Lower lobe of right lung (tissue), 2 donors: ENCODE results near the gene XDH. TPM values are rescaled to one million over a fixed set of nuclear protein-coding genes. Genes with fewer than 3 reads are reported as not detected.

Experiments used
- ATAC-seq, 2 donors: fragments of 200-7000 bp; cut with Tn5 transposase; one replicate each; pipeline ENCODE4 v1.9.1; 2020 to 2022; ENCODE audit warnings: mild to moderate bottlenecking in 2 of 2, moderate library complexity in 2 of 2
- DNase-seq: peaks from one replicate; pipeline ENCODE4 v3.0.0-alpha.2; 2020
- H3K27ac ChIP-seq: fragments of 200-600 bp; one replicate; pipeline ENCODE4 v1.8.0; 2022
- H3K27me3 ChIP-seq: fragments of 200-600 bp; one replicate; pipeline ENCODE4 v1.8.0; 2022; ENCODE audit warnings: low read depth
- H3K36me3 ChIP-seq: fragments of 200-600 bp; one replicate; pipeline ENCODE4 v1.8.0; 2022; ENCODE audit warnings: mild to moderate bottlenecking
- H3K4me1 ChIP-seq: fragments of 200-600 bp; one replicate; pipeline ENCODE4 v1.8.0; 2022
- H3K4me3 ChIP-seq: fragments of 200-600 bp; one replicate; pipeline ENCODE4 v1.8.0; 2022; ENCODE audit warnings: mild to moderate bottlenecking
- H3K9me3 ChIP-seq: fragments of 200-600 bp; one replicate; pipeline ENCODE4 v1.8.0; 2022
- CTCF ChIP-seq: fragments of 200-600 bp; IDR thresholded peaks from one replicate; pipeline ENCODE4 v1.8.0; 2022; ENCODE audit warnings: antibody characterized with exemption, mild to moderate bottlenecking
- intact Hi-C: fragments of 100-400 bp; cut with DNase I; formaldehyde crosslinking; loops from one replicate; pipeline ENCODE4 v1.11.0; 2022
- total RNA-seq: library from RNA; stranded (reverse); fragmentation: NEBNext Ultra II Directional; extraction: Animal tissue kit (Norgen Biotek cat#: 25700); gene quantifications from one replicate; pipeline ENCODE4 v1.2.1, GENCODE V29; 2021
- donor health status: DM: no; HTN: yes; CAD: no; lungs with severe emphysema.

The XDH gene
- total RNA-seq, 1 donor from 2014 or later = 0.27 TPM

- intact Hi-C loops = no loop called here
- DNase-seq (no peak), ATAC-seq (no peak)
- H3K4me3 ChIP-seq = no peak overlapping the region
- H3K27ac ChIP-seq = no peak overlapping the region
- H3K4me1 ChIP-seq = no peaks in the 10 kb centered on the region
- H3K36me3 ChIP-seq = no peaks in the 10 kb centered on the region
- H3K9me3 ChIP-seq = no peaks in the 10 kb centered on the region
- no peak for TF ChIP-seq CTCF
- no peaks in the 10 kb centered on the region for H3K27me3 ChIP-seq
Measured at GRCh38 chr2:31371691-31372090, 42.9 kb downstream of the XDH start.

- no peak overlapping the region for H3K4me3 ChIP-seq
- H3K27ac ChIP-seq = no peak overlapping the region
- DNase-seq (no peak), ATAC-seq (no peak)
- no peak for TF ChIP-seq CTCF
- no peaks in the 10 kb centered on the region for H3K27me3 ChIP-seq
- H3K4me1 ChIP-seq = no peaks in the 10 kb centered on the region
- intact Hi-C loops = no loop called here
- no peaks in the 10 kb centered on the region for H3K36me3 ChIP-seq
- no peaks in the 10 kb centered on the region for H3K9me3 ChIP-seq
Measured at GRCh38 chr2:31366733-31367132, 47.8 kb downstream of the XDH start.

- H3K4me3 ChIP-seq = no peak overlapping the region
- TF ChIP-seq CTCF = no peak
- ATAC-seq (no peak), DNase-seq (no peak)
- intact Hi-C loops = no loop called here
- no peaks in the 10 kb centered on the region for H3K9me3 ChIP-seq
- H3K27ac ChIP-seq = no peak overlapping the region
- H3K36me3 ChIP-seq = no peaks in the 10 kb centered on the region
- H3K4me1 ChIP-seq = no peaks in the 10 kb centered on the region
- no peaks in the 10 kb centered on the region for H3K27me3 ChIP-seq
Measured at GRCh38 chr2:31365834-31366505, 48.6 kb downstream of the XDH start.

- no peaks in the 10 kb centered on the region for H3K36me3 ChIP-seq
- DNase-seq (no peak), ATAC-seq (no peak)
- intact Hi-C loops = no loop called here
- H3K27me3 ChIP-seq = no peaks in the 10 kb centered on the region
- no peak overlapping the region for H3K4me3 ChIP-seq
- H3K4me1 ChIP-seq = no peaks in the 10 kb centered on the region
- no peak for TF ChIP-seq CTCF
- H3K9me3 ChIP-seq = no peaks in the 10 kb centered on the region
- H3K27ac ChIP-seq = no peak overlapping the region
Measured at GRCh38 chr2:31365348-31365747, 49.2 kb downstream of the XDH start.

GRCh38 chr2:31363956-31364750, 50.4 kb downstream of the XDH start:
- no peaks in the 10 kb centered on the region for H3K27me3 ChIP-seq
- DNase-seq = no peak
- no peak for TF ChIP-seq CTCF
- no peak for ATAC-seq
- H3K36me3 ChIP-seq = no peaks in the 10 kb centered on the region
- no peaks in the 10 kb centered on the region for H3K4me1 ChIP-seq
- H3K27ac ChIP-seq = no peak overlapping the region
- H3K4me3 ChIP-seq = no peak overlapping the region
- intact Hi-C loops = no loop called here
- H3K9me3 ChIP-seq = no peaks in the 10 kb centered on the region
